Measurements from ENCODE around the gene UBE2D2.

DNA sequence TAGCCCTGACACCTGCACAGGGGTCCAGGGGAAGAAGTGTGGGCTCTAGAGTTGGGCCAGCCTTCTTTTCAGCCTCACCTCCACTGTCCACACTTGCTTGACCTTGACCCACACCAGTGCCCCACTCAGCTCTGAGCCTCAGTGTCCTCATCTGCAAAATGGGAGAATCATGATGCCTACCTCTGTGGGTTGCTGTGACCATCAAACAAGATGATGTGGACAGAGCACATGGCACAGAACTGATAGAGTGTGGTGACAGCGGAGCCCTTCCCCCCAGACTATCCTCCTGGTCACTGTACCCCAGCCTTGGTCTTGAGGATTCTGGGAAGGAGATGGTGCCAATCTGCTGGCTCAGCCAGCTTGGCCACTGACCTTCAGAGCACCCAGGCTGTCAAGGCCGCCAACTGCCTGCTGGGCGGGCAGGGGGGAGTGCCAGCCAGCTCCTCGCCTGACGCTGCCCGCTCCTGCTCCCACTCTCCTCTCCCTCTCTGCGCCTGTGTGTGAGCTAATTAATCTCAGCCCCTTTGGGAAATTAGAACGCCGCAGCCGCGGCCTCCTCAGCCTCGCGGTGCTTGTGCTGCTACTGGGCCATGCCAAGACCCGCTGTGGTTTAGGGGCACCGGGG is 103.7 kb downstream of the UBE2D2 start:
- TF ChIP-seq, protein P1, sequence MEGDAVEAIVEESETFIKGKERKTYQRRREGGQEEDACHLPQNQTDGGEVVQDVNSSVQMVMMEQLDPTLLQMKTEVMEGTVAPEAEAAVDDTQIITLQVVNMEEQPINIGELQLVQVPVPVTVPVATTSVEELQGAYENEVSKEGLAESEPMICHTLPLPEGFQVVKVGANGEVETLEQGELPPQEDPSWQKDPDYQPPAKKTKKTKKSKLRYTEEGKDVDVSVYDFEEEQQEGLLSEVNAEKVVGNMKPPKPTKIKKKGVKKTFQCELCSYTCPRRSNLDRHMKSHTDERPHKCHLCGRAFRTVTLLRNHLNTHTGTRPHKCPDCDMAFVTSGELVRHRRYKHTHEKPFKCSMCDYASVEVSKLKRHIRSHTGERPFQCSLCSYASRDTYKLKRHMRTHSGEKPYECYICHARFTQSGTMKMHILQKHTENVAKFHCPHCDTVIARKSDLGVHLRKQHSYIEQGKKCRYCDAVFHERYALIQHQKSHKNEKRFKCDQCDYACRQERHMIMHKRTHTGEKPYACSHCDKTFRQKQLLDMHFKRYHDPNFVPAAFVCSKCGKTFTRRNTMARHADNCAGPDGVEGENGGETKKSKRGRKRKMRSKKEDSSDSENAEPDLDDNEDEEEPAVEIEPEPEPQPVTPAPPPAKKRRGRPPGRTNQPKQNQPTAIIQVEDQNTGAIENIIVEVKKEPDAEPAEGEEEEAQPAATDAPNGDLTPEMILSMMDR (IDR thresholded peaks at IDR 0.05), result no peak
- no peak for TF ChIP-seq ZFX (IDR thresholded peaks at IDR 0.05; ENCODE audit: borderline replicate concordance)
